Esophagus muscularis mucosa (tissue), 4 donors: ENCODE data around the gene PEX10. TPM values are rescaled to one million over a fixed set of nuclear protein-coding genes. Genes with fewer than 3 reads are reported as not detected.

Experiments
- DNase-seq: peaks from one replicate; pipeline ENCODE4 v3.0.0-alpha.2; 2017; ENCODE audit errors: extremely low spot score
- H3K27ac ChIP-seq, 4 donors: fragments of 200-600 bp; sonication (generic); replicated peaks in 1 of 4; 1 replicate in 3 of 4; 2 replicates in 1 of 4; pipeline ENCODE4 v1.5.1; 2016 to 2019; ENCODE audit warnings: mild to moderate bottlenecking in 1 of 4
- H3K27me3 ChIP-seq, 4 donors: fragments of 200-600 bp; sonication (generic); one replicate each; pipeline versions ENCODE4 v1.5.1 to v1.6.0; 2016 to 2019
- H3K36me3 ChIP-seq, 4 donors: fragments of 200-600 bp; sonication (generic); one replicate each; pipeline ENCODE4 v1.5.1; 2016 to 2019
- H3K4me1 ChIP-seq, 4 donors: fragments of 200-600 bp; sonication (generic); one replicate each; pipeline ENCODE4 v1.5.1; 2016 to 2019
- H3K4me3 ChIP-seq, 4 donors: fragments of 200-600 bp; sonication (generic); 1 replicate in 2 of 4; 2 replicates in 2 of 4; pipeline ENCODE4 v1.5.1; 2016 to 2019; ENCODE audit warnings: mild to moderate bottlenecking in 4 of 4, moderate library complexity in 1 of 4
- H3K9me3 ChIP-seq, 4 donors: fragments of 200-600 bp; sonication (generic); 1 replicate in 3 of 4; 2 replicates in 1 of 4; pipeline ENCODE4 v1.5.1; 2016 to 2019
- CTCF ChIP-seq, 3 experiments: fragments of 200-600 bp in 2 of 3; fragments of 450-650 bp in 1 of 3; sonication (generic) in 2 of 3; IDR thresholded peaks; one replicate each; pipeline ENCODE4 v1.5.1; 2017 to 2019; ENCODE audit warnings: antibody characterized with exemption in 3 of 3, mild to moderate bottlenecking in 2 of 3, moderate library complexity in 1 of 3
- EP300 ChIP-seq: sonication (generic); formaldehyde crosslinking; IDR thresholded peaks from one replicate; pipeline ENCODE4 v1.6.1; 2017; ENCODE audit warnings: antibody characterized with exemption
- POLR2A ChIP-seq: fragments of 450-650 bp; IDR thresholded peaks from one replicate; pipeline ENCODE4 v1.6.1; 2017; ENCODE audit warnings: antibody characterized with exemption, moderate library complexity, mild to moderate bottlenecking, low read depth
- POLR2AphosphoS5 ChIP-seq, 2 donors: sonication (generic); formaldehyde crosslinking; IDR thresholded peaks; one replicate each; pipeline ENCODE4 v1.6.1; 2017; ENCODE audit warnings: antibody characterized with exemption in 2 of 2
- WGBS: methylation state at CpG from one replicate; pipeline ENCODE4 v1.1.5; 2018; 5-methylcytosine and 5-hydroxymethylcytosine counted together
- intact Hi-C: fragments of 100-400 bp; cut with DNase I; formaldehyde crosslinking; loops from one replicate; pipeline ENCODE4 v1.15.1; 2023
- total RNA-seq, 4 donors: library from RNA; depleted of rRNA; stranded (reverse); fragments of >200 nt; gene quantifications; one replicate each; pipeline versions ENCODE4 v1.1.0 to v1.2.1, GENCODE V29; 2016

Gene PEX10
- total RNA-seq, 4 donors from 2014 or later: 14.2 to 27.1 (median 20.3) TPM

GRCh38 chr1:2379733-2380404 is 32.5 kb downstream of the PEX10 start:
- Histone ChIP-seq H3K4me1 (peaks cover 9 to 20% (median 15%) of the 10 kb centered on the region in 4 donors), H3K36me3 (no peaks in the 10 kb centered on the region), H3K9me3 (no peaks in the 10 kb centered on the region), H3K27me3 (no peaks in the 10 kb centered on the region), H3K4me3 (no peak overlapping the region), H3K27ac (no peak overlapping the region)
- no peak for TF ChIP-seq CTCF (IDR thresholded peaks at IDR 0.05)
- TF ChIP-seq EP300: no peak
- TF ChIP-seq POLR2AphosphoS5 (IDR thresholded peaks at IDR 0.05): no peak
- no peak for TF ChIP-seq POLR2A
- DNase-seq: no peak
- intact Hi-C loops: loop anchor here (5.0 kb wide), 1 partner anchor 63 kb away; no protein-coding TSS in a partner anchor
- WGBS: 88% methylated on average over 17 of the region's 23 CpGs

GRCh38 chr1:2378956-2379732 is 33.2 kb downstream of the PEX10 start:
- Histone ChIP-seq H3K36me3 (peaks cover 0 to 3% (median 0%) of the 10 kb centered on the region in 4 donors), H3K4me3 (no peak overlapping the region), H3K9me3 (no peaks in the 10 kb centered on the region), H3K27me3 (no peaks in the 10 kb centered on the region), H3K4me1 (peaks cover 9 to 20% (median 15%) of the 10 kb centered on the region in 4 donors), H3K27ac (no peak overlapping the region)
- intact Hi-C loops: no loop called here
- WGBS: 81% methylated on average over 18 of the region's 18 CpGs
- DNase-seq: no peak
- TF ChIP-seq POLR2A: no peak
- no peak for TF ChIP-seq POLR2AphosphoS5 (IDR thresholded peaks at IDR 0.05)
- TF ChIP-seq EP300: no peak
- no peak for TF ChIP-seq CTCF (IDR thresholded peaks at IDR 0.05)

- intact Hi-C loops: no loop called here
- no peak for TF ChIP-seq POLR2AphosphoS5 (IDR thresholded peaks at IDR 0.05)
- TF ChIP-seq POLR2A: no peak
- TF ChIP-seq EP300: no peak
- no peak for TF ChIP-seq CTCF (IDR thresholded peaks at IDR 0.05)
These were observed 33.9 kb downstream of the PEX10 start for GRCh38 chr1:2378441-2378851.

GRCh38 chr1:2377751-2378440 is 34.5 kb downstream of the PEX10 start:
- intact Hi-C loops: no loop called here
- TF ChIP-seq EP300: no peak
- no peak for TF ChIP-seq POLR2A
- no peak for TF ChIP-seq CTCF (IDR thresholded peaks at IDR 0.05)
- Histone ChIP-seq H3K4me1 (peaks cover 9 to 20% (median 15%) of the 10 kb centered on the region in 4 donors), H3K4me3 (no peak overlapping the region), H3K36me3 (peaks cover 0 to 6% (median 2%) of the 10 kb centered on the region in 4 donors), H3K27ac (no peak overlapping the region), H3K9me3 (no peaks in the 10 kb centered on the region), H3K27me3 (no peaks in the 10 kb centered on the region)
- 86% methylated on average over 9 of the region's 16 CpGs for WGBS
- no peak for DNase-seq

More at GRCh38 chr1:2378441-2378851, 33.9 kb downstream of the PEX10 start:
- peaks cover 0 to 6% (median 0%) of the 10 kb centered on the region in 4 donors for H3K36me3 ChIP-seq
- WGBS: 87% methylated on average over 24 of the region's 24 CpGs
- H3K27ac ChIP-seq: no peak overlapping the region
- DNase-seq: no peak
- no peak overlapping the region for H3K4me3 ChIP-seq
- H3K27me3 ChIP-seq: no peaks in the 10 kb centered on the region
- H3K9me3 ChIP-seq: no peaks in the 10 kb centered on the region
- peaks cover 9 to 20% (median 15%) of the 10 kb centered on the region in 4 donors for H3K4me1 ChIP-seq
